ENCODE data around the gene AK2.
A peak's percentile ranks its signal among the peaks of the same experiment; 100 is the strongest.

DNA sequence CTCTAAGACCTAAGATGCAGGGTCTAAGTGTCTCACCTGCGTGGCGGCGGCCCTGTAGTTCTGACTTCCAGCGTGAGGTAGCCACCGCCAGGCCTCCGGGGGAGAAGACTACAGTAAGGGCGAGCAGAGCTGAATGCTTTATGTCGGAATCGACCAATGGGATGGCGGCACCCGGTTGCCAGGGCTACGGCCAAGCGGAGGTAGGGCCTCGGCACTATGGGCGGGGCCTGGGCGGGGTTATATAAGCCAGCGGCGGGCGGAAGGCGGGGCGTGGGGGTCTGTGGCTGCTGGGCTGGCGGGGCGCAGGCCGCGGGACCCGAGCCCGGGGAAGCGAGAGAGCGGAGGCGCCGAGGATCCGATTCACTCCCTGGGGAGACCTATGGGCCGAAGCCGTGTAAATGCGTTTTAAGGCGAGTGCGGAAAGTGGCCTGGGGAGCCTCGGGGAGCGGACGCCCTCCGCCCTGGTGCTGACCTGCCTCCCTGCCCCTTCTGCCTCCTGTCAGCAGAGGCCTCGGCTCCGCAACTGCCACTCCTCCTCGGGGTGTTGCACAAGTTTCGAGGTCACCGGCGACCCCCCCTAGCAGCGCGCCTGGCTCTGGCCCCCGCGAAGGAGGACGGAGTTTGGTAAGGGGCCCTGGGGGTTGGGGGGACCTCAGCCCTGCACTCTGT lies 44.3 kb upstream of the AK2 start, which contains the start of gene AZIN2:
- no peak for TF ChIP-seq PAX5 (IDR thresholded peaks at IDR 0.05; ENCODE audit: insufficient read depth, low read length, severe bottlenecking)
- no peak for TF ChIP-seq POLR2A (IDR thresholded peaks at IDR 0.05; ENCODE audit: low read depth, low read length)
- peak; percentile 46; the same call in 1 of the 2 replicates for TF ChIP-seq TAF1 (IDR thresholded peaks at IDR 0.05; ENCODE audit: low read depth, low read length)
- no peak for TF ChIP-seq POLR2AphosphoS5 (IDR thresholded peaks at IDR 0.05; ENCODE audit: low read depth, low read length)
